ENCODE results near the gene POLD4. TPM values are rescaled to one million over a fixed set of nuclear protein-coding genes. Genes with fewer than 3 reads are reported as not detected.

POLD4 gene
- total RNA-seq, 2 experiments from 2014 or later, result 40.7 to 42.0 TPM

DNA sequence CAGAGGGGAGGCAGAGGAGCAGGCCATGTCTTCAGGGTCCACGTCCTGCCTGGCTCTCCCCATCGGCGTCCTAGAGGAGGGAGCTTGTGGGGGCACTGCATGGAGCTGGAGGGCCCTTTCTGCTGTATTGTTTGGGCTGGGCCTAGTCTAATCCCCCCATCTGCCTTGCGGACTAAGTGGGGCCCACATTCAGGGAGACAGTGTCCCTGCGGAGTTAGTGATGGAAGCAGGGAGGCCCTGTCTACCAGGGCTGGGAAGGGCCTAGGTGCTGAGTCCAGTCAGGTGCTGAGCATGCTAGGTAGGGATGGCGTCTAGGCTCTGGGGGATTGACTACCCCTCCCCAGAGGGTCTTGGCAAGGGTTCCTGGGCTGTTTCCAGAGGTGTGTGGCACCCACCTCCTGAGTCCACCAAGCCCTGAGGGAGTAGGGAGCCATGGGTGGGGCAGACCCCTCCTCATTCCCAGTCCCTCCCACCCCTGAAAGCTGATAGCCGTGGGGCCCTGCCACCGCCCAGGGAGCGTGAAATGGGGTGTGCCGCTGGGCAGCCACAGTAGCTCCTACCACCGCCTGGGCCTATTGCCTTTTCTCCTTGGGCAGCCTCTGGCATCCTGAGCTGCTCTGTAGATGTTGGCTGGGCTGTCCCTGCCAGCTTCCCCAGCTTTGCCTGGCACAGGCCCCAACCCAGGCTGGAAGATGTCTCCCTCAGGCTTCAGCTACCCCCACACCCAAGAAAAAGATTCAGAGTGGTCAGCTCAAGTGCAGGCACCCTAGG, 1.9 kb upstream of the POLD4 start:
- CTCF ChIA-PET, result interaction anchor here (0.7 to 17.3 kb wide), 9 partner anchors 9 to 304 kb away, joined by 3 to 636 read pairs (median 4); partner anchors contain the start of genes CLCF1 and GSTP1
- intact Hi-C loops (cut with micrococcal nuclease), result no loop called here
- peaks cover 39% of the 10 kb centered on the region for H3K4me1 Mint-ChIP-seq (ENCODE audit: low read depth)
- H3K27me3 Mint-ChIP-seq (ENCODE audit: low read depth), result no peaks in the 10 kb centered on the region
- no peak overlapping the region for H3K4me3 Mint-ChIP-seq
- H3K36me3 Mint-ChIP-seq (ENCODE audit: low read depth), result no peaks in the 10 kb centered on the region
- DNase-seq, result no peak
- peak overlapping the region; percentile 97 for H3K27ac Mint-ChIP-seq
- H3K9me3 Mint-ChIP-seq, result no peaks in the 10 kb centered on the region

DNA sequence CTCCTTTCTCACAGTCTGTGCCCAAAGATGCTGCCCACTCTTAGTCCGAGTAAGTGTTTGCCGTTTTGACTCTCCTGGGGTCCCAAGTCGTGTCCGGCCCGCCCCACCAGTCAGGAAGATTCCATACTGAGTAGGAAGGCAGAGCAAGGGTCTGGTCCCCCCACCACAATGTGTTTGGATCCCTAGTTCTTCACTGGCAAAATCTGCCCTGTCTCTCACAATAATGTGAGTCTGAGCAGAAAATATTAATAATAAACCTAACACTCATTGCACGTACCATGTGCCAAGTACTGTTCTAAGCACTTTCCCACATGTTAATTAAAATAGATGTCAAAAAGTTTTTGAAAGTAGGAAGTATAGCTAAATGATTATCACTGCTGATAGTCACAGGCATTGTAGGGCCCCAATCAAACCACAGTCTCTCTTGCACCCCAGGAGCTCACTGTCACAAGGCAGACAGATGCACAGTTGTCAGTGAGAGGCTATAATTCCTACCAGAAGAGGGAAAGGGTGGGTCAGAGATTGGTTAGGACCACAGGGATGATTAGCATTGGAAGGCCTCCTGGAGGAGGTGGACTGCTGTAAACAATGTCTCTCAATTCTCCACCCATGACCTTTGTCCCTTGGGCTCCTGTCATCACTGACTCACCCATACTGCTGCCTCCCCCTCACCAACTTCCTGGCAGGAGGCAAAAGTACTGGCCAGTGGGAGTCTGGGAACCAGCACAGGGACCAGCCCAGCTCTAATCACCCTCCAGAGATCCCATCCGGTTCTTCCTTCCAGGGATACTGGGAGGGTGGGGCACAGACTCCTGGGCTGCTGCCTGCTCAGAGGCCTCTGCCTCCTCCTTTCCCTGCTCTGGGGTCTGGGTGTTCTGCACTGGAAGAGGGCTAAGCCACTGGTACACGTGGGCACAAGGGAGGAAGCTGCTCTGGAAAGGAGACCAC, 1.0 kb upstream of the POLD4 start:
- Mint-ChIP-seq H3K4me3 (peak overlapping the region; percentile 92), H3K9me3 (no peaks in the 10 kb centered on the region), H3K4me1 (ENCODE audit: low read depth) (peaks cover 45% of the 10 kb centered on the region), H3K27me3 (ENCODE audit: low read depth) (no peaks in the 10 kb centered on the region), H3K27ac (peak overlapping the region; percentile 97), H3K36me3 (ENCODE audit: low read depth) (no peaks in the 10 kb centered on the region)
- CTCF ChIA-PET, result interaction anchor here (0.6 to 17.3 kb wide), 8 partner anchors 10 to 305 kb away, joined by 3 to 636 read pairs (median 12); partner anchors contain the start of gene CLCF1
- intact Hi-C loops (cut with micrococcal nuclease), result loop anchor here (1.0 to 5.0 kb wide), 3 partner anchors 48 to 303 kb away; partner anchors contain the start of gene GSTP1
- peak; percentile 43 for DNase-seq

DNA sequence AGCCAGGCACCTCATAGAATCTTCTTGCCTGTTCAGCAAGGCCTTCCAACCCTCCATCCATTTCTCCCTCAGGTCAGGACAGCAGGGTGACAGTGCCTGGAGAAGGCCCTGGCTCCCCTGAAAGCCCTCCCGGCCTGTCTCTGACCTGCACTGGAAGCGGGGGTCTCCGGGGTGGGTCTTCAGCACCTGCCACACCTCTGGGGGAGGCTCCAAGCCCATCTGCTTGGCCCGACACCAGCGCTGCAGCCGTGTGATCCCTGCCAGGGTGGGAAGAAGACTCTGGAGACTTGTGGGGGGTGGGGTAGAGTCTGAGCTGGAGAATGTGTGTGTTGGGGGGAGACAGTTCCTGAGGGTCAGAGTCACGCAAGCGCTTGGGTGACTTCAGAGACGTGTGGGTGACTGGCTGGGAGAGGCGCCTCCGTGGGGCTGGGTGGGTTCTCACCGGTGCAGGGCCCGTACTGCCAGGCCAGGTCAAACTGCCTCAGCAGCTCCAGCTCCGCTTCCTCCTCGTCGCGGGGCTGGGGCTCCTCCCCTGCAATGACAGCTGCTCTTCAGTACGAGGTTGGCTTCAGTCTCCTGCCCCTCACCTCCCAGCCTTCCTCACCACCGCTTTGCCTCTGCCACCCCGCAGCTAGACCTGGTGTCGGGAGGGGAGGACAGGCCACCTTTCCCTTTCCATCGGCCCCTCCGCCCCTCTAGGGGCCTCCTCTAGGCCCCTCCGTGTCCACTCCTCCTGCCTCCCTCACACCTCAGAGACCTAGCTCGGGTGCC, 615 bp downstream of the POLD4 start:
- CTCF ChIA-PET, result interaction anchor here (0.6 to 17.3 kb wide), 13 partner anchors 7 to 231 kb away, joined by 3 to 636 read pairs (median 5); partner anchors contain the start of genes CLCF1, GRK2, GSTP1 and RAD9A
- H3K36me3 Mint-ChIP-seq (ENCODE audit: low read depth), result no peaks in the 10 kb centered on the region
- H3K4me3 Mint-ChIP-seq, result peak overlapping the region; percentile 92
- H3K9me3 Mint-ChIP-seq, result no peaks in the 10 kb centered on the region
- no peaks in the 10 kb centered on the region for H3K27me3 Mint-ChIP-seq (ENCODE audit: low read depth)
- intact Hi-C loops (cut with micrococcal nuclease), result loop anchor here (1.0 to 5.0 kb wide), 4 partner anchors 133 to 305 kb away; partner anchors contain the start of gene GSTP1
- peaks cover 61% of the 10 kb centered on the region for H3K4me1 Mint-ChIP-seq (ENCODE audit: low read depth)
- peak overlapping the region; percentile 97 for H3K27ac Mint-ChIP-seq
- DNase-seq, result no peak

DNA sequence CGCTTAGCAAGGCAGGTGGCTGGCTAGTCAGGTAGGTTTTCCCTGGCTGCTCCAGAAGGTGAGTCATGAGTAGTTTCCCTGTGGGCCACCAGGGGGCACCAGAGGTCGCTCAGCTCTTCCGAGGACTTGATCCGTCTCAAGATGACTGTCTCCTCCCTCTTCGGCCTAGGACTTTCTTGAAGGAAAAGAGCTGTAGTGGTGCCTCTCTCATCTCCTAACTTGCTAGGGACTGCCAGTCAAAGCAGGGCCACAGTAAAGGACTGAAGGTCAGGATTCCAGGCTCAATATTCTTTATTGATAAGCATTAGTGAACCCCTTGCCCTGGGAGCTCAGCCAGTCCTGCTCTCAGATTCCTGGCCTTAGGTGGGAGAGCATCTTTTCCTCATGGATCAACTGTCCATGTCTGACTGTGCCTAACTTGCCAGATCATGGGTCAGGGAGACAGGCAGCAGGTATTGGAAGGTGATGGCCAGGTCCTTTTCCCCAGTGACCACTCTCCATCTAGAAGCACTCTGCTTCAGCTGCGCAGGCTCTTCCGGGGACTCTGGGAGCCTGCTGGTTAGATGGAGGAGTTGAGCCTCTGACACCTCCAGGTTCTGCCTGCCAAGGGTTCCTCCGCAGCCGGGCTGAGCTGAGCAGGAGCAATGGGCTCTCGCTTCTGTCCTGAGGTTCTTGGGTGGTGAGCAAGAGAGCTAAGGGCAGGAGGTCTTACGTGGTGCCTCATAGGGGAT, 1.9 kb downstream of the POLD4 start:
- peak; percentile 72 for DNase-seq
- Mint-ChIP-seq H3K4me1 (ENCODE audit: low read depth) (peaks cover 62% of the 10 kb centered on the region), H3K4me3 (peak overlapping the region; percentile 35), H3K9me3 (no peaks in the 10 kb centered on the region), H3K27me3 (ENCODE audit: low read depth) (no peaks in the 10 kb centered on the region), H3K27ac (peak overlapping the region; percentile 86), H3K36me3 (ENCODE audit: low read depth) (no peaks in the 10 kb centered on the region)
- CTCF ChIA-PET, result interaction anchor here (0.6 to 17.3 kb wide), 29 partner anchors 9 to 391 kb away, joined by 3 to 636 read pairs (median 5); partner anchors contain the start of genes CLCF1, GRK2, NUDT8 and PPP1CA
- intact Hi-C loops (cut with micrococcal nuclease), result loop anchor here (1.0 to 5.0 kb wide), 3 partner anchors 31 to 306 kb away; partner anchors contain the start of gene GSTP1

DNA sequence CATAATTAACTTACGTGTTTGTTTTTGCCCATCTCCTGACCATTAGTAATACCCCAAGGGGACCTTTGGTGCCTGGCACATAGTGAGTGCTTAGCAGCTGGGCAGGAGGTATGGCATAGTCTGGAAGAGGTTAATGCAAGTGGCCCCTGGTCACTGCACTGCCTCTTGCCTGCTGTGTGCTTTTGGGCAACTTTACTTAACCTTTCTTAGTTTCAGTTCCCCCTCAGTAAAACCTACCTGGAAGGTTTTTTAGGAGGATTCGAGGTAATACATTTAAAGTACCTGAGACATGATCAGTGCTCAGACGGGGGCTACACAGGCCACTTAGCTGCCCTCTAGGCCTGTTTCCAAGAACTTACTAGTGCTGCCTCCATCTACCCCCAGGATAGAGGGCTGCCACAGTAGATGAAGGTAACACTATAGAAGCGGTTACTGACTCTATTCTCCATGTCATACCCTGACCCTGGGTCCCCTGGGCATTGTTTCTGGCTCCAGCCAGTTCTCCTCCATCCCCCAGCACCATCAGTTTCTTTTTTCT, 3.3 kb downstream of the POLD4 start:
- Mint-ChIP-seq H3K27me3 (ENCODE audit: low read depth) (no peaks in the 10 kb centered on the region), H3K27ac (no peak overlapping the region), H3K4me3 (no peak overlapping the region), H3K4me1 (ENCODE audit: low read depth) (peaks cover 75% of the 10 kb centered on the region), H3K9me3 (no peaks in the 10 kb centered on the region), H3K36me3 (ENCODE audit: low read depth) (no peaks in the 10 kb centered on the region)
- intact Hi-C loops (cut with micrococcal nuclease), result loop anchor here (5.0 kb wide), 2 partner anchors 232 to 307 kb away; partner anchors contain the start of gene GSTP1
- no peak for DNase-seq
- CTCF ChIA-PET, result interaction anchor here (0.6 to 17.3 kb wide), 8 partner anchors 8 to 88 kb away, joined by 3 to 636 read pairs (median 12); partner anchors contain the start of gene CLCF1

DNA sequence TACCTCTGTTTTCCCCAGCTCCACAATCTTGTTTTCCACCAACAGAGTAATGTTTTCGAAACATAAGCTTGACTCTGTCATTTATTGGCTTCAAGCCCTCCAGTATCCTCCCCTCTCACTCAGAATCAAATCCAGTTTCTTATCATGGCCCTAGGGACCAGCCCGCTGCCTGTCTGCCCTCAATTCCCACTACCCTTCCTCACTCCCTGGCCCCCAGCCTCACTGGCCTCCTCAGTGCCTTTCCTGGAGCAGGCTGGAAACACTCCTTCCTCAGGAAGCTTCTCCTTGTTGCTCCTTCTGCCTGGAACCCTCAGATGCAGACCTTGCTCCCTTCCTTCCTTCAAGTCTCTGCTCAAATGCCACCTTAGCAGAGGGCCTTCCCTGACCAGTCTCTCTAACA, 3.9 kb downstream of the POLD4 start:
- peaks cover 75% of the 10 kb centered on the region for H3K4me1 Mint-ChIP-seq (ENCODE audit: low read depth)
- H3K9me3 Mint-ChIP-seq, result no peaks in the 10 kb centered on the region
- CTCF ChIA-PET, result interaction anchor here (0.6 to 17.3 kb wide), 4 partner anchors 8 to 87 kb away, joined by 3 to 636 read pairs (median 4); partner anchors contain the start of gene CLCF1
- peak overlapping the region; percentile 22 for H3K27ac Mint-ChIP-seq
- no peaks in the 10 kb centered on the region for H3K36me3 Mint-ChIP-seq (ENCODE audit: low read depth)
- DNase-seq, result no peak
- H3K27me3 Mint-ChIP-seq (ENCODE audit: low read depth), result no peaks in the 10 kb centered on the region
- H3K4me3 Mint-ChIP-seq, result no peak overlapping the region
- intact Hi-C loops (cut with micrococcal nuclease), result no loop called here

DNA sequence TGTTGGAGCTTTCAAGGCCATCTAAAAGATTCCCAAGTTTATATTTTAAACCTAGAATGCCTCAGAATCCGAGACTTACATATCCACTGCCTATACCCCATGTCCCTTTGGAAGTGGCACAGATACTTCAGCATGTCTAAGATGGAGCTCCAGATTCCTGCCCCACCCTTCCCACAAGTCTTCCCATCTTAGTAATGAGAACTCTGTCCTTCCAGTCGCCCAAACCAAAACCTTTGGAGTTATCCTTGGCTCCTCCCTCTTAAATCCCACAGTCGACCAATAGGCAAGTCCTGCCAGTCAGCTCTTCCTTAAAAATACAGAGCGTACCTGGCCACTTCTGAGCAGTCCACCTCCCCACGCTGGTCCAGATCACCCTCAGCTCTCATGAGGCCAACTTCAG, 4.3 kb downstream of the POLD4 start:
- no peaks in the 10 kb centered on the region for H3K36me3 Mint-ChIP-seq (ENCODE audit: low read depth)
- no peak overlapping the region for H3K4me3 Mint-ChIP-seq
- no peaks in the 10 kb centered on the region for H3K9me3 Mint-ChIP-seq
- CTCF ChIA-PET, result interaction anchor here (0.6 to 17.3 kb wide), 4 partner anchors 8 to 87 kb away, joined by 3 to 636 read pairs (median 4); partner anchors contain the start of gene CLCF1
- H3K27me3 Mint-ChIP-seq (ENCODE audit: low read depth), result no peaks in the 10 kb centered on the region
- peaks cover 75% of the 10 kb centered on the region for H3K4me1 Mint-ChIP-seq (ENCODE audit: low read depth)
- intact Hi-C loops (cut with micrococcal nuclease), result no loop called here
- H3K27ac Mint-ChIP-seq, result no peak overlapping the region
- no peak for DNase-seq

DNA sequence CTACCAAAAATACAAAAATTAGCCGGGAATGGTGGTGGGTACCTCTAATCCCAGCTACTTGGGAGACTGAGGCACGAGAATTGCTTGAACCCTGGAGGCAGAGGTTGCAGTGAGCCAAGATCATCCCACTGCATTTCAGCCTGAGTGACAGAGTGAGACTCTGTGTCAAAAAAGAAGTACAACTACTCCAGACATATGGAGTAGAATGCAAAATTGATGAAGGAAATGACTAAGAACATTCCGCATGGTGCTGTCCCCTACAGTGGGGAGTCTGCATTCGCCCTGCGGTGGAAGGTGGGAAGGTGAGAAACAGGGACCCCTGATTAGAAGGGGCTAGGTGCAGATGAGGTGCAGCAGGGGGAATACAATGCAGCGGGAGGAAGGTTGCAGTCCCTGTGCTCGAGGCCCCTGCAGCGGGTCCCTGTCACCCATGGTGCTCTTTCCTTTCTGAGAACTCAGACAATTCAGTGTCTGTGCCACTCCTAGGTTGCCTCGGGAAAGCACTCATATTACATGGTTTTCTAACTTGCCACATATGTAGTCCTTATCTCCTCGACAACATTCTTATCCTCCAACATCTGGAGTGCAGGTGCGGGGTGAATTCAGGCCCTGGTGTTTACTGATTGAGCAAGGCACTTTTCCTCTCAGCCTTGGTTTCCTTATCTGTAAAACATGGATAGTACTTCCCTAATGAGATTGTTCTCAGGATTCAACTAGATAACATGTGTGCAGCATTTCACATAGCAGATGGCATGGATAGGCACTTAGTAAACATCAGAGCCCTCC, 5.2 kb downstream of the POLD4 start:
- H3K9me3 Mint-ChIP-seq, result no peaks in the 10 kb centered on the region
- intact Hi-C loops (cut with micrococcal nuclease), result no loop called here
- no peaks in the 10 kb centered on the region for H3K36me3 Mint-ChIP-seq (ENCODE audit: low read depth)
- CTCF ChIA-PET, result interaction anchor here (0.8 to 17.3 kb wide), 6 partner anchors 9 to 86 kb away, joined by 3 to 636 read pairs (median 28); partner anchors contain the start of gene CLCF1
- H3K27me3 Mint-ChIP-seq (ENCODE audit: low read depth), result no peaks in the 10 kb centered on the region
- no peak overlapping the region for H3K4me3 Mint-ChIP-seq
- DNase-seq, result no peak
- no peak overlapping the region for H3K27ac Mint-ChIP-seq
- H3K4me1 Mint-ChIP-seq (ENCODE audit: low read depth), result peaks cover 72% of the 10 kb centered on the region

DNA sequence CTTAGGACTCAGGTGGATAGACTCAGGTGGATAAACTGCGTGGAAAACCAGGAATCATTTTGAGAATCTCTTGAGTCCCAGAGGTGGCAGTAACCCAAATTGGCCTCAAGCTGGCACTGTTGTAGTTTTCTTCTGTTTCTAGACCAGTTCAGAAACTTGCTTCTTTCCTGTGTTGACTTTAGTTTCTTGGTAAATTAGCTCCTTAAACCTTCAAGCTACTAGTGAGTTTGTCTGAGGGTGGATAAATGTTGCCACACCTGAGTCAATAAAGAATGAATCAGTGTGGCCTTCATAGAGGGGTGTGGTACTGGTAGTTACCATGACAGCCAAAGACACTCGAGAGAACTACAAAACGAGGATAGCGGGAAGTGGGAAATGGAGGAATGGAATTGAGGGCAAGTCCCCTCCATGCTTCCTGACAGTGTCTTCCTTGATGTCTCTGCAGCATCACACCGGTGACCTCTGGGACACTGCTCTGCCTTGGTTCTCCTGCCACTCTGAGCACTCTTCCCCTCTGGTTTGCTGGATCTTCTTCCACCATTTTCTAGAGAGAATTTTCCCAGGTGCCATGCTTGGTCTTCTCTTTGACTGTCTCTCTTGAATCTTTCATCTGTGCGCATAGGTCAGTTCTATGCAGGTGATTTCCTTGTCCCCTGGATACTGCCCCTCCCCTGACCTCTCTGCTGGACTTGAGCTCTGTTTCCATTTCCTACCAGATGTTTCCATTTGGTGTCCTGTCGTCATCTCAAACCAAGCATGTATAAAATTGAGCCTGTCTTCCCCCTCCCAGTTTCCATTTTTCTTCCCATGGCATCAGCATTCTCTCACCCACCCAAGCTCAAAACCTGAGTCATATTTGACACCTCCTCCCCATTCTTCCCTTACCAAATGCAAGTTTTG, 7.2 kb downstream of the POLD4 start:
- peak; percentile 59 for DNase-seq
- peaks cover 2% of the 10 kb centered on the region for H3K9me3 Mint-ChIP-seq
- peaks cover 60% of the 10 kb centered on the region for H3K4me1 Mint-ChIP-seq (ENCODE audit: low read depth)
- H3K36me3 Mint-ChIP-seq (ENCODE audit: low read depth), result no peaks in the 10 kb centered on the region
- intact Hi-C loops (cut with micrococcal nuclease), result loop anchor here (1.0 to 2.0 kb wide), 2 partner anchors 29 to 36 kb away; no protein-coding TSS in a partner anchor
- H3K27me3 Mint-ChIP-seq (ENCODE audit: low read depth), result no peaks in the 10 kb centered on the region
- peak overlapping the region; percentile 90 for H3K27ac Mint-ChIP-seq
- no peak overlapping the region for H3K4me3 Mint-ChIP-seq
- CTCF ChIA-PET, result interaction anchor here (0.7 to 4.8 kb wide), 31 partner anchors 9 to 302 kb away, joined by 3 to 73 read pairs (median 6); partner anchors contain the start of genes CLCF1, POLD4, PPP1CA and RAD9A

Data from activated naive CD4-positive, alpha-beta T cell treated with anti-CD3 and anti-CD28 coated beads for 36 hours (primary cell).